Cerebellar nuclear complex (tissue), 1 donor: ENCODE data around the gene ATP6V0D1.

Experiments
- DNase-seq, 2 experiments: peaks; one replicate each; lab custom pipeline; 2025; lab: John Stamatoyannopoulos, UW

ATP6V0D1 gene

GRCh38 chr16:67463059-67463458 is 17.9 kb downstream of the ATP6V0D1 start:
- no peak for DNase-seq

- DNase-seq = no peak
Observed at GRCh38 chr16:67462279-67462655, 18.7 kb downstream of the ATP6V0D1 start.

- no peak for DNase-seq
Observed at GRCh38 chr16:67461600-67462278, 19.2 kb downstream of the ATP6V0D1 start.

GRCh38 chr16:67460961-67461360 is 20.0 kb downstream of the ATP6V0D1 start:
- DNase-seq = no peak

GRCh38 chr16:67460168-67460567 is 20.8 kb downstream of the ATP6V0D1 start:
- no peak for DNase-seq

- no peak for DNase-seq
Observed at GRCh38 chr16:67459861-67460150, 21.2 kb downstream of the ATP6V0D1 start.

- no peak for DNase-seq
Observed at GRCh38 chr16:67459066-67459860, 21.7 kb downstream of the ATP6V0D1 start.

GRCh38 chr16:67458121-67458641 is 22.8 kb downstream of the ATP6V0D1 start:
- no peak for DNase-seq

- DNase-seq = no peak
Observed at GRCh38 chr16:67457611-67458010, 23.3 kb downstream of the ATP6V0D1 start.

GRCh38 chr16:67456391-67457081 is 24.4 kb downstream of the ATP6V0D1 start:
- DNase-seq = no peak

GRCh38 chr16:67454852-67455251 is 26.1 kb downstream of the ATP6V0D1 start:
- DNase-seq = no peak

- DNase-seq = no peak
Observed at GRCh38 chr16:67454104-67454503, 26.9 kb downstream of the ATP6V0D1 start.

- DNase-seq = no peak
Observed at GRCh38 chr16:67451704-67452435, 29.1 kb downstream of the ATP6V0D1 start.

GRCh38 chr16:67451061-67451703 is 29.8 kb downstream of the ATP6V0D1 start:
- no peak for DNase-seq

- DNase-seq = no peak
Observed at GRCh38 chr16:67449739-67450138, 31.2 kb downstream of the ATP6V0D1 start.

GRCh38 chr16:67449336-67449735 is 31.6 kb downstream of the ATP6V0D1 start:
- DNase-seq = no peak

- DNase-seq = no peak
Observed at GRCh38 chr16:67448580-67448979, 32.4 kb downstream of the ATP6V0D1 start.

GRCh38 chr16:67447508-67448076 is 33.4 kb downstream of the ATP6V0D1 start:
- no peak for DNase-seq

GRCh38 chr16:67446968-67447507 is 33.9 kb downstream of the ATP6V0D1 start:
- DNase-seq = no peak

- DNase-seq = no peak
Observed at GRCh38 chr16:67445913-67446907, 34.7 kb downstream of the ATP6V0D1 start.
